AG08395 (cell line): ENCODE data around the gene ARHGEF17.

ENCODE experiments used
- DNase-seq: peaks from one replicate; pipeline ENCODE4 v3.0.0; 2012; ENCODE audit warnings: mixed read lengths, low spot score

Gene ARHGEF17

GRCh38 chr11:73356979-73357860 is 49.1 kb downstream of the ARHGEF17 start:
- DNase-seq: no peak

GRCh38 chr11:73358071-73358470 is 50.0 kb downstream of the ARHGEF17 start:
- no peak for DNase-seq

- peak; percentile 64 for DNase-seq
Observed at GRCh38 chr11:73359341-73359740, 51.3 kb downstream of the ARHGEF17 start.

- DNase-seq: no peak
Observed at GRCh38 chr11:73359930-73360742, 52.1 kb downstream of the ARHGEF17 start.

GRCh38 chr11:73360743-73361369 is 52.8 kb downstream of the ARHGEF17 start:
- DNase-seq: no peak

GRCh38 chr11:73361953-73362776 is 54.1 kb downstream of the ARHGEF17 start:
- no peak for DNase-seq

DNA sequence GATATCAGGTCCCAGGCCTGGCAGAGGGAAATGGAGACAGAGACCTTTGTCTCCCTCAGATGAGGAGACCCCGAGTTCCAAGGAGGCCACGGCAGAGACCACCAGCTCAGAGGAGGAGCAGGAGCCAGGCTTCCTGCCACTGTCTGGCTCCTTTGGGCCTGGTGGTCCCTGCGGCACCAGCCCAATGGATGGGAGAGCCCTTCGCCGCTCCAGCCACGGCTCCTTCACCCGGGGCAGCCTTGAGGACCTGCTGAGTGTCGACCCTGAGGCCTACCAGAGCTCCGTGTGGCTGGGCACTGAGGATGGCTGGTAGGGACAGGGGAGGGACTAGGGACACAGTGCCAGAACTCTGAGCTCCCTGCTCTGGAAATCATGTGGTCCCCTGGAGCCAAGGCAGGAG is 55.1 kb downstream of the ARHGEF17 start:
- no peak for DNase-seq

GRCh38 chr11:73365352-73366264 is 57.5 kb downstream of the ARHGEF17 start:
- DNase-seq: no peak

- DNase-seq: no peak
Observed at GRCh38 chr11:73366265-73366610, 58.2 kb downstream of the ARHGEF17 start.

DNA sequence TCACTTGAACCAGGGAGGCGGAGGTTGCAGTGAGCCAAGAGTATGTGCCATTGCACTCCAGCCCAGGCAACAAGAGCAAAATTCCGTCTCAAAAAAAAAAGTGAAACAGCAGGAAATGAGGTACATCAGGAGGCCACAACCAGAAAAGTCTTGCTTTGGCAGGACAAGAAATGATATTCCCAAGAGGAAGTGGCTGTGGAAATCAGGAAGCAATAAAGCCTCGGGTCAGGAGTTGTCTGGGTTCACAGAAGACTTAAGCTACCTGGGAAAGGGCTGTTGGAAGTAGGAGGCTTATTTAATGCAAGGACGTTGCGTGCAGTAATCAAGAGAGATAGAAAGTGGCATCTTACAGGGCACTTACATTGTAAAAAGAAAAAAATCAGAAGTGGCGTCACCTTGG is 58.9 kb downstream of the ARHGEF17 start:
- DNase-seq: no peak

- DNase-seq: no peak
Observed at GRCh38 chr11:73367482-73368024, 59.5 kb downstream of the ARHGEF17 start.

DNA sequence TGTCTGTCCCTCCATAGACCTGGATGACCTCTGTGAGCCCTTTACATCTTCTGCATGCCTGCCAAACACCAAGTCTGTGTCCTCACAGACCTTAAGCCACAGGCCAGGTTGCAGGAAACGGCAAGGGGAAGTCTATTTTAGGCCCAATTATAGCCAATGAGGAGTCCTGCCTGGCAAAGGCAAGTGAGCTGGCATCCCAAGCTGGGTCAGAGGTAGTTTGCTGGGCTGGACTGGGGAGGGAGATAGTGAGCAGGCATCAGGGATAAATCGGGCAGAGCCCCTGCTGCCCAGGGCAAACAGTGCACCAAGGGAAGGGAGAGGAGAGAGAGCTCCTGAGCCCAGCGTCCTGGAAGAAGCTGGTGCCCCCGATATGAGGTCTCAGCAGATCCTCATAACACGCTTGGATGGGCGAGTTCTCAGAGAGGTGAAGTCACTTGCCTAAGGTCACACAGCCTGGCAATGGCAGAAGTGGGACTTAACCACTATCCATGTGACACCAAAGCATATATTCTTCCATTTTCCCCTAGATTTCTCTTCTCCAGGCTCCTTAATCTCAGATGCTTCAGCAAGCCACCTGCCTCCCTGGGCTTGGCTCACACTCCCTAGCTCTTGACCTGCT is 64.4 kb downstream of the ARHGEF17 start:
- peak; percentile 40 for DNase-seq

DNA sequence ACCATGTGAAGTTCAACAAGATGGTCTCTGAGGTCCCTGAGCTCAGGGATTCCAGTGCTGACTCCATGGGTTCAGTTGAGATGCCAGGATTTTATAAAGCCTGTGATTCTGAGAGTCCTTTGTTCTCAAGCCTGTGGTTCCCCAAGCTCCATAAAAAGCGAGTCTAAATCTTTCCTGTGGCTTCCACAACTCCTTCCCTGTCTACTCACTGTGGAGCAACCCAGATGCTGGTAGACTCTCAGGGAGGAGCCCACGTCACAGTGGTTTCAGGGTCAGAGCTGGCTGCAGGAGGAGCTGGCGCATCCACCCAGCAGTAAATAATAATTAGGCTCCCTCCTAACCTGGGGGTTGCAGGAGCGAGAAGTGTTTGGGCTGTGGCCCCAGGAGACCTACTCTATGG is 66.1 kb downstream of the ARHGEF17 start:
- no peak for DNase-seq

GRCh38 chr11:73375830-73376159 is 67.7 kb downstream of the ARHGEF17 start:
- no peak for DNase-seq

DNA sequence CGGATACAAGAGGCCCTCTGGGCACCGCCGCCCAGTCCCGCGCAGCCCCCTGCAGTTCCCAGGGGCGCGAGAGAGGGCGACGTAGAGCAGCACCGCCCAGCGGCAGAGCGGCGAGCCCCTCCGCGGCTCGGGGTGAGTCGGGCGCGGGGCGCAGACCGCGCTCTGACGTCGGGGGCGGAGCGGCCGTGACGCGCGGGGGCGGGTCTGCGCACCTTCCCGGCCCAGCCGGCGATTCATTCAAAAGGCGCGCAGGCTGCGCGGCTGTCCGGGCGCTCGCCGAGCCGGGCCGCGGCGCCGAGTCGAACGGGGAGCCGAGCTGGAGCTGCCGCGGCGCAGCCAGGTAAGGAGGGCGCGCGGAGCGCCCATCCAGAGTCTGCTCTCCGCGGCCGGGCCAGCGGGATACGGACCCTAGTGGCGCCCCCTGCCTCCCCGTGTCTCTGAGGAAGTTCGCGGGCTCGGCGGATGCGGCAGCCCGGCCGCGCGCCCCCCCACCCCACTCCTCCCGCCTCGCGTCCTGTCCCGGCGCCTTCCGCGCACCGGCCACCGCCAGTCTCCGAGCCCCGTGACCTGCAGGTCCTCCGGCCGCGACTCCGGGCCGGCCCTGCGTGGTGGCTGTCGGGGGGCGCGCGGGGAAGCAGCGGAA is 68.2 kb downstream of the ARHGEF17 start, which contains the start of gene RELT:
TSS of gene RELT (plus strand) at position 240 of the 643 bp plus-strand sequence. CDS start 12,738 bp downstream, outside the sequence.
- DNase-seq: peak; percentile 97

DNA sequence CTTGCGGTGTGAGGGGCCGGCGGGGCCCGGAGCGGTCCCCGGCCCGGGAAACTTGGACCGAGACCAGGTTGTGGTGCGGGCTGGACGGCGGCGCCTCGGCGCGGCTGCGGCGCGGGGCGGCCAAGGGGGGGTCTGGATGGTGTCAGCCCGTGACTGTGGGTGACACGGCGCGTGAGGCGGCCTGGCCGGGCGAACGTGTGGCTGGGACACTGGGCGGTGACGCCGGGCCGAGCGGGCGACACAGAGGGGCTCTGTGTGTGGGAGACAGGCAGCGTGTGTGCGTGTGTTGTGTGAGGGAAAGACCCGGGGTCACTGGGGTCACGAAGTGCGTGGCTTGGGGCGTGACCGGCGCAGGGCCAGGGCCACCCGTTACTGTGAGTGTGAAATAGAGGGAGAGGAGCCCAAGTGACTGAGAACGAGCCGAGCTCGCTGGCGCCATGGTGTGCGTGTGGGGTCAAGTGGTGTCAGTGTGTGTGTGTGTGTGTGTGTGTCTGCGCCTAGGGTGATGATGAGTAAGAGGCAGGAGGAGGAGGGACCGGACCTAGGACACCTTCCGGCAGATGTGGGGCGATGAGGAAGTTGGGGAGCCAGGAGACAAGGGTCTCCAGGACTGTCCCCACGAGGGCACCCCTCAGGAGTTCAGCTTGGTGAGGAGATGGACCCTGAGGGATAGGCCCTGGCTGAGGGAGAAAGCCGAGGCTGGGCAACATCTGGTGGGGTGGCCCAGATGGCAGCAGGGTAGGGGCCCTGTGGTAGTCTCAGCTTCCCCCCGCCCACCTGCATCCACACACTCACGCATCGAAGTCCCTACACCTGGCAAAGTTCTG is 68.9 kb downstream of the ARHGEF17 start:
- peak; percentile 87 for DNase-seq

- DNase-seq: no peak
Observed at GRCh38 chr11:73379189-73379880, 71.3 kb downstream of the ARHGEF17 start.

GRCh38 chr11:73380331-73380730 is 72.3 kb downstream of the ARHGEF17 start:
- no peak for DNase-seq
